Testis (tissue), 3 donors: ENCODE data around the gene VCL. TPM values are rescaled to one million over a fixed set of nuclear protein-coding genes. Genes with fewer than 3 reads are reported as not detected.

Source experiments
- DNase-seq: peaks from one replicate; pipeline ENCODE4 v3.0.0-alpha.2; 2019
- H3K27ac ChIP-seq, 2 donors: fragments of 200-600 bp; sonication (generic); one replicate each; pipeline ENCODE4 v1.5.1; 2019
- H3K27me3 ChIP-seq: fragments of 200-600 bp; sonication (generic); one replicate; pipeline ENCODE4 v1.5.1; 2019
- H3K36me3 ChIP-seq: fragments of 200-600 bp; sonication (generic); one replicate; pipeline ENCODE4 v1.5.1; 2017; ENCODE audit warnings: low read depth; ENCODE audit errors: missing control alignments
- H3K4me1 ChIP-seq: fragments of 200-600 bp; sonication (generic); one replicate; pipeline ENCODE4 v1.5.1; 2019
- H3K4me3 ChIP-seq, 2 donors: fragments of 200-600 bp; sonication (generic); one replicate each; pipeline ENCODE4 v1.5.1; 2017 to 2019
- H3K9me3 ChIP-seq: fragments of 200-600 bp; sonication (generic); one replicate; pipeline ENCODE4 v1.5.1; 2017
- POLR2A ChIP-seq: fragments of 450-650 bp; IDR thresholded peaks from one replicate; pipeline ENCODE4 v1.6.1; 2017; ENCODE audit warnings: antibody characterized with exemption, mild to moderate bottlenecking, moderate library complexity
- WGBS, 2 donors: methylation state at CpG; one replicate each; pipeline ENCODE4 v1.1.5; 2018; 5-methylcytosine and 5-hydroxymethylcytosine counted together
- intact Hi-C: fragments of 100-400 bp; cut with DNase I; formaldehyde crosslinking; loops from one replicate; pipeline ENCODE4 v1.15.1; 2023; ENCODE audit warnings: low total_unique reads
- polyA plus RNA-seq: library from polyadenylated mRNA; stranded (reverse); fragments of 350-450 nt; fragmentation: Illumina TruSeq; extraction: RNeasy Lipid Tissue Mini Kit (QIAGEN cat#74804); gene quantifications from one replicate; pipeline ENCODE4 v1.2.3, GENCODE V29; 2014; ENCODE audit warnings: low read depth, low replicate concordance; ENCODE audit not compliant: insufficient read depth
- total RNA-seq, 2 donors: library from RNA; depleted of rRNA; stranded (reverse); fragments of >200 nt; gene quantifications; one replicate each; pipeline ENCODE4 v1.2.3, GENCODE V29; 2016
- TF ChIP-seq, protein P1 (sequence below), 3 experiments: fragments of 450-650 bp in 2 of 3; fragments of 200-600 bp in 1 of 3; sonication (generic) in 1 of 3; IDR thresholded peaks; one replicate each; pipeline ENCODE4 v1.5.1; 2016 to 2019; ENCODE audit warnings: antibody characterized with exemption in 3 of 3, mild to moderate bottlenecking in 2 of 3, moderate library complexity in 1 of 3

Gene VCL
- total and polyA plus RNA-seq, 3 donors from 2014 or later, result 106 to 272 (median 267) TPM

- intact Hi-C loops, result no loop called here
- no peak overlapping the region for H3K27ac ChIP-seq
Measured at GRCh38 chr10:74000892-74001669, 3.2 kb downstream of the VCL start.

DNA sequence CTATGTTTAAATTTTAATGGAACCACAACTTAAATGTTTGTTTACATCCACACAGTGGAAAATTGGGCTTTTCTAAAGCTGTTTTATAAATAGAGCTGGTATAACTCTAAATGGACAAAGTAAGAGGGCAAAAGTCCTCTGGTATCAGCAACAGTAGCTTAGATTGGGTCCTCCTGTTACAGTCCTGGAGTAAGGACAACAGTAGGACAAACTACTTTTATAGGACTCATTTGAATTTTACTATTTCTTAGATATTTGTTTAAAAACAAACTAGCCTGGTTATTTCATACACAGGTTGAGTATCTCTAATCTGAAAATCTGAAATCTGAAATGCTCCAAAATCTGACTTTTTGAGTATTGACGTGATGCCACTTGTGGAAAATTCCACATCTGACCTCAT lies 8.4 kb downstream of the VCL start:
- H3K36me3 ChIP-seq, result no peaks in the 10 kb centered on the region
- H3K27ac ChIP-seq, result peak overlapping the region in 1 of 2 donors; percentile 5
- TF ChIP-seq POLR2A, result no peak
- TF ChIP-seq, protein P1, sequence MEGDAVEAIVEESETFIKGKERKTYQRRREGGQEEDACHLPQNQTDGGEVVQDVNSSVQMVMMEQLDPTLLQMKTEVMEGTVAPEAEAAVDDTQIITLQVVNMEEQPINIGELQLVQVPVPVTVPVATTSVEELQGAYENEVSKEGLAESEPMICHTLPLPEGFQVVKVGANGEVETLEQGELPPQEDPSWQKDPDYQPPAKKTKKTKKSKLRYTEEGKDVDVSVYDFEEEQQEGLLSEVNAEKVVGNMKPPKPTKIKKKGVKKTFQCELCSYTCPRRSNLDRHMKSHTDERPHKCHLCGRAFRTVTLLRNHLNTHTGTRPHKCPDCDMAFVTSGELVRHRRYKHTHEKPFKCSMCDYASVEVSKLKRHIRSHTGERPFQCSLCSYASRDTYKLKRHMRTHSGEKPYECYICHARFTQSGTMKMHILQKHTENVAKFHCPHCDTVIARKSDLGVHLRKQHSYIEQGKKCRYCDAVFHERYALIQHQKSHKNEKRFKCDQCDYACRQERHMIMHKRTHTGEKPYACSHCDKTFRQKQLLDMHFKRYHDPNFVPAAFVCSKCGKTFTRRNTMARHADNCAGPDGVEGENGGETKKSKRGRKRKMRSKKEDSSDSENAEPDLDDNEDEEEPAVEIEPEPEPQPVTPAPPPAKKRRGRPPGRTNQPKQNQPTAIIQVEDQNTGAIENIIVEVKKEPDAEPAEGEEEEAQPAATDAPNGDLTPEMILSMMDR (IDR thresholded peaks at IDR 0.05), result no peak
- H3K4me1 ChIP-seq, result peaks cover 21% of the 10 kb centered on the region
- 60 to 79% methylated on average over 1 of the region's 1 CpG for WGBS, 2 donors
- no peak for DNase-seq
- H3K4me3 ChIP-seq, result no peak overlapping the region
- H3K9me3 ChIP-seq, result no peaks in the 10 kb centered on the region
- no peaks in the 10 kb centered on the region for H3K27me3 ChIP-seq
- intact Hi-C loops, result no loop called here

More at GRCh38 chr10:74000892-74001669, 3.2 kb downstream of the VCL start:
- no peaks in the 10 kb centered on the region for H3K36me3 ChIP-seq
- H3K9me3 ChIP-seq, result no peaks in the 10 kb centered on the region
- H3K4me3 ChIP-seq, result peak overlapping the region in 1 of 2 donors; percentile 83
- TF ChIP-seq POLR2A, result no peak
- DNase-seq, result no peak
- WGBS, 2 donors, result 64 to 80% methylated on average over 7 of the region's 7 CpGs
- H3K27me3 ChIP-seq, result no peaks in the 10 kb centered on the region
- no peaks in the 10 kb centered on the region for H3K4me1 ChIP-seq

DNA sequence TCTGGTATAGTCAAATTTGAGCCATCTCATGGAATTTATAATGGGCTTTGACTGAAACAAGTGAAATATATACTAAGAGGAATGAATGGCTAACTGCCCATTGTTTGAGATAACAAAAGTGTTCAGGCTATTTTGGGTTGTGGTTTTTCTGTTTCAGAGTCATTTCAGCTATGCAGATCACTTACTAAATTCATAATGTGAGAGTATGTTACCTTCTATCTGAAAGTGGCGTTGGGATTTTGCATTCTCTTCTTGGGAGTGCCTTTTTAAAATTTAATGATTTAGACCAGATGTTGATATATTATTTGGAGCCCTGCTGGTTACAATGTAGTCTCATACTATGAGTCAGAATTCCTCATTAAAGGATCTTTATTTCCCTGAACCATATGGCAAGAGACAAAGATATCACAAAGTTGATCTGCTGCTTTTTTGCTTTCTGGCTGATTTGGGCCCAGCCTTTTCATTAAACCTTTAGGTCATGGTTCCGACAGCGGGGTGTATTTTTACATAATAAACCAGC lies 10.4 kb downstream of the VCL start:
- intact Hi-C loops, result no loop called here
- Histone ChIP-seq H3K9me3 (no peaks in the 10 kb centered on the region), H3K4me3 (no peak overlapping the region), H3K27me3 (no peaks in the 10 kb centered on the region), H3K36me3 (no peaks in the 10 kb centered on the region), H3K4me1 (peaks cover 33% of the 10 kb centered on the region), H3K27ac (no peak overlapping the region)
- no peak for DNase-seq
- 56 to 61% methylated on average over 3 of the region's 3 CpGs for WGBS, 2 donors
- TF ChIP-seq POLR2A, result no peak
- TF ChIP-seq, protein P1 (IDR thresholded peaks at IDR 0.05), result no peak

GRCh38 chr10:74011017-74011416 lies 13.1 kb downstream of the VCL start:
- Histone ChIP-seq H3K27ac (no peak overlapping the region), H3K36me3 (no peaks in the 10 kb centered on the region), H3K4me3 (no peak overlapping the region), H3K27me3 (no peaks in the 10 kb centered on the region), H3K9me3 (no peaks in the 10 kb centered on the region), H3K4me1 (peaks cover 33% of the 10 kb centered on the region)
- intact Hi-C loops, result no loop called here
- TF ChIP-seq, protein P1 (IDR thresholded peaks at IDR 0.05), result no peak
- TF ChIP-seq POLR2A, result no peak
- no peak for DNase-seq
- WGBS, 2 donors, result 84 to 87% methylated on average over 6 of the region's 6 CpGs

DNA sequence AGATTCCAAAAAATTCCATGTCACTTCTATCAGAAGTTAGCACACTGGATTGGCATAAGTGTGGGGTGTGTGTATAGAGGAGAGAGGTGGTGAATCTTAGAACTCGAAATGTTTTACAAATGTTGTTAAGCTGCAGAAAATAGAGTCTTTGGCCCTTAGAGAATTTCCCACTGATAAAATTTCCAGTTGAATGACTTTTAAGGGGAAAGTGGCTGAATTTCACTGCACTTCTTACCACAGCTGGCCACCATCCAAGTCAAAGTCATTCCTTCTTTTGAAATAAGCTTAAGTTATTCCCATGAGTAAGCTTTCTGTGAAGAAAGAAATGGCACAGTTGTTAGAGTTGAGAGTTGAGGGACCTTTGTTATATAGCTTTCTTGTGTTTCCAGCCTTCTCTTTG lies 13.9 kb downstream of the VCL start:
- WGBS, 2 donors, result 38 to 41% methylated on average over 1 of the region's 1 CpG
- Histone ChIP-seq H3K4me1 (peaks cover 32% of the 10 kb centered on the region), H3K9me3 (no peaks in the 10 kb centered on the region), H3K27me3 (no peaks in the 10 kb centered on the region), H3K36me3 (no peaks in the 10 kb centered on the region), H3K27ac (no peak overlapping the region), H3K4me3 (no peak overlapping the region)
- TF ChIP-seq, protein P1 (IDR thresholded peaks at IDR 0.05), result no peak
- TF ChIP-seq POLR2A, result no peak
- intact Hi-C loops, result no loop called here
- no peak for DNase-seq
